ENCODE measurements around the gene CELSR1.

DNA sequence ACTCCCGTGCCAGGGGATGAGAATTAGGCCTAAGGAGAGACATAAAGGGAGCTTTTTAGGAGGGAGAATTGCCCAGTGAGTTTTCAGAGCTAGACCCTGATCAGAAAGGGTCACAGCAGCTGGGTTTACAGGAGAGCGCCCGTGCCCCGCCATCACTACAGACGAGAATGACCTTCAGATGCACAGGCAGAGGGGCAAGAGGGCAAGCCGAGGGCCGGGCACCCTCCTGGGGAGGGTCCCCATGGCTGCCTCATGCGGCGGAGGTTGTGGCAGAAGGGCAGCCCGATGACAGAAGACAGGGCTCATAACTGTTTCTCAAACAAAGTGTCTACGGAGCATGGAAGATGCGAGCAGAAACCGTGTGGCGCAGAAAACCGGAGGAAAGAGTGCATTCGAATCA lies 129.7 kb downstream of the CELSR1 start:
- TF ChIP-seq POLR2AphosphoS5 (IDR thresholded peaks at IDR 0.05) (no peak), CTCF (IDR thresholded peaks at IDR 0.05 in 8 of 11, conservative IDR thresholded peaks at IDR 0.05 in 3 of 11) (no peak), POLR2A (IDR thresholded peaks at IDR 0.05) (no peak)

All from spleen (tissue), 7 donors.